HK-2 (cell line): ENCODE data around the gene HBA2.
"Not testable (repeated sequence)": the region's sequence is repeated elsewhere in the genome, so short reads cannot be mapped to it uniquely, and the experiment has no call there.

Experiments
- DNase-seq: peaks from one replicate; pipeline ENCODE4 v3.0.0-alpha.2; 2018; ENCODE audit not compliant: unreplicated experiment

Gene HBA2

DNA sequence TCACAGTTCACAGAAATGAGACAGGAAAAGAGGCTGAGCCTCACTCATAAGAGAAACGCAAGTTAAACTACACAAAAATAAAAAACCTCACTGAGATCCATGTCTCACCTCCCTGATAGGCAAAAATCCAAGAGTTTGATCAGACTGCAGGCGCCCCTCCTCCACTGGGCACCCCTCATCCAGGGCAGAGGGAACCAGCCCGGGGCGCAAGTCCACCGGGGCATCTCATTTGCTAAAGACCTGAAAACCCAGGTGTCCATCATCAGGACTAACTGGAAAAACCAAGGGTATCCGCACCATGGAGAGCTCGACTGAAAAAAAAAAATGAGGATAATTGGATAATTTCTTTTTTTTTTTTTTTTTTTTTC lies 17.7 kb upstream of the HBA2 start:
- DNase-seq, result no peak

DNA sequence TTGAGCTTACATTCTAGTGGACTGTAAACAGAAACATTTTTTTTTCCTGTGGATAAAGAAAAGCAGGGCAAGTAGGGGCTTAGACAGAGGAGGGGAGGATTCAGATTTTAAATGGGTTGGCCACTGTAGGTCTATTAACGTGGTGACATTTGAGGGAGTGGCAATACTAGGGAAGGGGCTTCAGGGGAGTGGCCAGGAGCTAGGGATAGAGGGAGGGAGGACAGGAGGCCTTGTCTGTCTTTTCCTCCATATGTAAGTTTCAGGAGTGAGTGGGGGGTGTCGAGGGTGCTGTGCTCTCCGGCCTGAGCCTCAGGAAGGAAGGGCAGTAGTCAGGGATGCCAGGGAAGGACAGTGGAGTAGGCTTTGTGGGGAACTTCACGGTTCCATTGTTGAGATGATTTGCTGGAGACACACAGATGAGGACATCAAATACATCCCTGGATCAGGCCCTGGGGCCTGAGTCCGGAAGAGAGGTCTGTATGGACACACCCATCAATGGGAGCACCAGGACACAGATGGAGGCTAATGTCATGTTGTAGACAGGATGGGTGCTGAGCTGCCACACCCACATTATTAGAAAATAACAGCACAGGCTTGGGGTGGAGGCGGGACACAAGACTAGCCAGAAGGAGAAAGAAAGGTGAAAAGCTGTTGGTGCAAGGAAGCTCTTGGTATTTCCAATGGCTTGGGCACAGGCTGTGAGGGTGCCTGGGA lies 13.4 kb upstream of the HBA2 start:
- DNase-seq, result no peak

DNA sequence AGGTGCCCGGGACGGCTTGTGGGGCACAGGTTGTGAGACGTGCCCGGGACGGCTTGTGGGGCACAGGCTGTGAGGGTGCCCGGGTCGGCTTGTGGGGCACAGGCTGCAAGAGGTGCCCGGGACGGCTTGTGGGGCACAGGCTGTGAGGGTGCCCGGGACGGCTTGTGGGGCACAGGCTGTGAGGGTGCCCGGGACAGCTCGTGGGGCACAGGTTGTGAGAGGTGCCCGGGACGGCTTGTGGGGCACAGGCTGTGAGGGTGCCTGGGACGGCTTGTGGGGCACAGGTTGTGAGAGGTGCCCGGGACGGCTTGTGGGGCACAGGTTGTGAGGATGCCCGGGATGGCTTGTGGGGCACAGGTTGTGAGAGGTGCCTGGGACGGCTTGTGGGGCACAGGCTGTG lies 12.4 kb upstream of the HBA2 start:
- not testable (repeated sequence) for DNase-seq

- no peak for DNase-seq
Measured at GRCh38 chr16:160691-161190, 11.9 kb upstream of the HBA2 start.

- DNase-seq, result no peak
Measured at GRCh38 chr16:162271-162991, 10.2 kb upstream of the HBA2 start.

DNA sequence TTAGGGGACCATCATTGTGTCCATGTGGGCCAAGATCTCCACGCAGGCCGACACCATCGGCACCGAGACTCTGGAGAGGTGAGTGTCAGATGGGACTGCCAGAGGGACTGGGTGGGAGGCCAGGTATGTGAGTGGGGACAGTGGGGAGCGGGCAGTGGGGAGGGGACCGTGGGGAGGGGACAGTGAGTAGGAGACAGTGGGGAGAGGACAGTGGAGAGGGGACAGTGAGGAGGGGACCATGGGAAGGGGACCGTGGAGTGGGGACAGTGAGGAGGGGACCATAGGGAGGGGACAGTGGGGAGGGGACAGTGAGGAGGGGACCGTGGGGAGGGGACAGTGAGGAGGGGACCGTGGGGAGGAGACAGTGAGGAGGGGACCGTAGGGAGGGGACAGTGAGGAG lies 9.5 kb upstream of the HBA2 start:
- not testable (repeated sequence) for DNase-seq

DNA sequence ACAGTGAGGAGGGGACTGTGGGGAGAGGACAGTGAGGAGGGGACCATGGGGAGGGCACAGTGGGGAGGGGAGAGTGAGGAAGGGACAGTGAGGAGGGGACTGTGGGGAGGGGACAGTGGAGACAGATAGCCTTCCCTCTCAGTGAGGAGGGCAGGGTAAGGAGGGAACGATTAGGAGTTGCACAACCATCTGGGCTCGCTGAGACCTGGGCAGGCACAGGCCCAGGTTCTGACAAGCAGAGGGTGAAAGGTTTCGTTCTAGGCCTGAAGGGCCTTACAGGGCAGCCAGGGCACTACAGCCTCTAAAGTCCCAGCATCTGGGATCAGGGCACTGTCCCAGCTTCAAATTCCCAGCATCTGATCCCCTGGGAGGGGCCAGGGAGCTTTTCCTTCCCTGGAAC lies 9.0 kb upstream of the HBA2 start:
- DNase-seq, result not testable (repeated sequence)

- DNase-seq, result not testable (repeated sequence)
Measured at GRCh38 chr16:164134-164823, 8.4 kb upstream of the HBA2 start.

GRCh38 chr16:164827-165538 lies 7.7 kb upstream of the HBA2 start:
- no peak for DNase-seq

GRCh38 chr16:165539-166374 lies 6.9 kb upstream of the HBA2 start, which contains the start of gene HBM:
Gene HBM (plus strand): TSS chr16:165978. CDS start chr16:165998, 20 bp downstream.
- DNase-seq, result no peak

DNA sequence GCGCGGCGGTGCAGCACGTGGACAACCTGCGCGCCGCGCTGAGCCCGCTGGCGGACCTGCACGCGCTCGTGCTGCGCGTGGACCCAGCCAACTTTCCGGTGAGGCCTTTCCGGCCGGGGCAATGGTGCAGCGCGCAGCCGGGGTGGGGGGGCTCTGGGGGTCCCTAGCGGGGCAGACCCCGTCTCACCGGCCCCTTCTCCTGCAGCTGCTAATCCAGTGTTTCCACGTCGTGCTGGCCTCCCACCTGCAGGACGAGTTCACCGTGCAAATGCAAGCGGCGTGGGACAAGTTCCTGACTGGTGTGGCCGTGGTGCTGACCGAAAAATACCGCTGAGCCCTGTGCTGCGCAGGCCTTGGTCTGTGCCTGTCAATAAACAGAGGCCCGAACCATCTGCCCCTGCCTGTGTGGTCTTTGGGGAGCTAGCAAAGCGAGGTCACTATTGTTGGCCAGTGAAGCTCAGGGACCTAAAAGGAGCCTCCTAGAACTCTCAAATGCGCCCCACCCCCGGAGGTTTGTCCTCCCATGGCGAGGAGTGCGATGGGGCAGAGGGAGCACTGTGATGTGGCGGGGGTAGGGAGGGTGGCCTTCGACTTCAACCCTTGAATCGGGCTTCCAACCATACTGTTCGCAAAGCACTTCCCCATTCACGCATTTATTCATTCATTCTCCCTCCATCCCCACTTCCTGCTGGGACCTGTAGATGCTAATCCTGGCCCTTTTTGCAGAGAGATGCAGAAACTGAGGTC lies 6.1 kb upstream of the HBA2 start:
- no peak for DNase-seq

DNA sequence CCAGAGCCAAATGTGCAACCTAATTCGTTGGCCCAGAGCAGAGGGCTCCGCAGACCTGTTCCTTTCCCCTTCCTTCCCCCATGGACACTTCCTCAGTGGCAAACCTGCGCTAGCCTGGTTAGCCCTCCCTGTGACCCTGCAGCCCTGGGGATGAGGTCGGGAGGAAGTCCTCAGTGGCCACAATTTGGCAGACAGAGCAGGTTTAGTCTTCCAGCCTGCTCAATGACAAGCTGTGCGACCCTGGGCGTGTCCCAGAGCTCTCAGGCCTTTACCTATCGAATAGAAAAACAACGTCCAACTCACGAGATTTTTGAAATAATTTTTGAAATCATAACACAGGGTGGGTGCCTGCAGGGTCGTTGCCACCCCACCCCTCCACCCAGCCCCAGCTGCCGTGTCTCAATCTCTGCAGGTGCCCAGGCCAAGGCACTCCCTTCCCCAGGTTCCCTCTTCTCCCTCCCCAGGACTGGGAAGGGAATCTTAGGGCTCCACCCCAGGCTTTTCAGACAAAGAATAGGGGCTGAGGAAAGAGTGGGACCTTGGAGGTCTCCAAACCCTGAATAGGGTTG lies 5.5 kb upstream of the HBA2 start:
- DNase-seq, result no peak

GRCh38 chr16:168424-168823 lies 4.3 kb upstream of the HBA2 start:
- DNase-seq, result no peak

- no peak for DNase-seq
Measured at GRCh38 chr16:169014-169413, 3.7 kb upstream of the HBA2 start.

DNA sequence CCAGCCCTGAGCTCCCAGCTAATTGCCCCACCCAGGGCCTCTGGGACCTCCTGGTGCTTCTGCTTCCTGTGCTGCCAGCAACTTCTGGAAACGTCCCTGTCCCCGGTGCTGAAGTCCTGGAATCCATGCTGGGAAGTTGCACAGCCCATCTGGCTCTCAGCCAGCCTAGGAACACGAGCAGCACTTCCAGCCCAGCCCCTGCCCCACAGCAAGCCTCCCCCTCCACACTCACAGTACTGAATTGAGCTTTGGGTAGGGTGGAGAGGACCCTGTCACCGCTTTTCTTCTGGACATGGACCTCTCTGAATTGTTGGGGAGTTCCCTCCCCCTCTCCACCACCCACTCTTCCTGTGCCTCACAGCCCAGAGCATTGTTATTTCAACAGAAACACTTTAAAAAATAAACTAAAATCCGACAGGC lies 2.6 kb upstream of the HBA2 start:
- DNase-seq, result not testable (repeated sequence)

- no peak for DNase-seq
Measured at GRCh38 chr16:170788-171187, 1.9 kb upstream of the HBA2 start.

GRCh38 chr16:173211-173854 lies 657 bp downstream of the HBA2 start:
- DNase-seq, result not testable (repeated sequence)

DNA sequence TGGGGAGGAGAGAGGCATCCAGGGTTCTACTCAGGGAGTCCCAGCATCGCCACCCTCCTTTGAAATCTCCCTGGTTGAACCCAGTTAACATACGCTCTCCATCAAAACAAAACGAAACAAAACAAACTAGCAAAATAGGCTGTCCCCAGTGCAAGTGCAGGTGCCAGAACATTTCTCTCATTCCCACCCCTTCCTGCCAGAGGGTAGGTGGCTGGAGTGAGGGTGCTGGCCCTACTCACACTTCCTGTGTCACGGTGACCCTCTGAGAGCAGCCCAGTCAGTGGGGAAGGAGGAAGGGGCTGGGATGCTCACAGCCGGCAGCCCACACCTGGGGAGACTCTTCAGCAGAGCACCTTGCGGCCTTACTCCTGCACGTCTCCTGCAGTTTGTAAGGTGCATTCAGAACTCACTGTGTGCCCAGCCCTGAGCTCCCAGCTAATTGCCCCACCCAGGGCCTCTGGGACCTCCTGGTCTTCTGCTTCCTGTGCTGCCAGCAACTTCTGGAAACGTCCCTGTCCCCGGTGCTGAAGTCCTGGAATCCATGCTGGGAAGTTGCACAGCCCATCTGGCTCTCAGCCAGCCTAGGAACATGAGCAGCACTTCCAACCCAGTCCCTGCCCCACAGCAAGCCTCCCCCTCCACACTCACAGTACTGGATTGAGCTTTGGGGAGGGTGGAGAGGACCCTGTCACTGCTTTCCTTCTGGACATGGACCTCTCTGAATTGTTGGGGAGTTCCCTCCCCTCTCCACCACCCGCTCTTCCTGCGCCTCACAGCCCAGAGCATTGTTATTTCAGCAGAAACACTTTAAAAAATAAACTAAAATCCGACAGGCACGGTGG lies 1.5 kb downstream of the HBA2 start:
- not testable (repeated sequence) for DNase-seq
